ENCODE measurements around the gene DLG2.

Gene DLG2

GRCh38 chr11:84645988-84646694 lies 981.0 kb downstream of the DLG2 start:
- DNase-seq (ENCODE audit: low spot score), result no peak

GRCh38 chr11:84642500-84642899 lies 984.6 kb downstream of the DLG2 start:
- no peak for DNase-seq (ENCODE audit: low spot score)

DNA sequence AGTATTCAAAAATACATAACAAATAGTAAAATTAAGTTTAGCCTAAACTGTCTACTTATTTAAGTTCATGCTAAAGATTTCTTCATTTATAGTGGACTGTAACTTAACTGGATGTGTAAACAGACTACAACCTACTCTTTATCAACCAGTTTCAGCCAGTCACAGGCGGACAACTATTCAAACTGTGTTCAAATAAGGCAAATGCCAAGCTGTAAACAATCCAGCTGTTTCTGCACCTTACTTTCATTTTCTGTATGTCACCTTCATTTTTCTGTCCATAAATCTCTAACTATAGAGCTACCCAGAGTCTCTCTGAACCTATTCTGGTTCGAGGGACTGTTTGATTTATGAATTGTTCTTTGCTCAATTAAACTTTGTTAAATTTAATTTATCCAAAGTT lies 992.8 kb downstream of the DLG2 start:
- DNase-seq (ENCODE audit: low spot score), result no peak

DNA sequence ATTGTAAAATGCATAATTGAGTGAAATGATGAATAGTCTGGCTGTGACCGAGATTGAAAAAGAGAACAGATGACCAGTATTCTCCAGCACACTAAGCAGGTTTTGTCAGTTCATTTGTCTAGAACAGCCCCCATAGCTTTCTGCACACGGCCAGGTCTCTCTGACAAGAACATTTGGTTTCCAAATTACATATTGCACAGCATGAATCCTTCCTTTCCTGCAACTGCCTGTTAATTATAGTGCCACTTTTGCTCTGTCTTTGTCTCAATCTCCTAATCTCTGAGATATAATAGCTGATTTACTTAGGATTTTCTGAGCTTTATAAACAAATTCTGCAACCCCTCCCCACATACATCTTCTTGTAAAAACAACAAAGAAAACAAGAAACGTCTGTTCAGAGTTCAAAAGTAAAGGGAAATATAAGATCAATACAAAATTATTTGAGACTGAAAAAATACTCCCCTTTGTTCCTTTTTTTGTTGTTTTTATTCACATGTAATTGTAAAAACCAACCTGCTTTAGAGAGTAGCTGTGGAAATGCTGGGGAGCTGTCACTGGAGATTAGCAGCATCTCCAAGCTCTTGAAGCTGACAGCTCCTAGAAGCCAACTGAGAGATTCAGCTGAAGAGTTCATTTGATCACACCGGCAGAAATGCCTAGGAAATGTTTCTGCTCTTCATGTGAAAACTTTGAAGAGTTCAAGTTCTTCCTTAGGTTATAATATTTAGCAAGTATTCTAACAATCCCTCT lies 998.1 kb downstream of the DLG2 start:
- no peak for DNase-seq (ENCODE audit: low spot score)

- DNase-seq (ENCODE audit: low spot score), result no peak
Observed at GRCh38 chr11:84626256-84626655, 1000.9 kb downstream of the DLG2 start.

GRCh38 chr11:84612645-84613044 lies 1014.5 kb downstream of the DLG2 start:
- DNase-seq (ENCODE audit: low spot score), result no peak

GRCh38 chr11:84608837-84609196 lies 1018.3 kb downstream of the DLG2 start:
- no peak for DNase-seq (ENCODE audit: low spot score)

- no peak for DNase-seq (ENCODE audit: low spot score)
Observed at GRCh38 chr11:84607975-84608836, 1018.9 kb downstream of the DLG2 start.

GRCh38 chr11:84594602-84595001 lies 1032.5 kb downstream of the DLG2 start:
- DNase-seq (ENCODE audit: low spot score), result no peak

DNA sequence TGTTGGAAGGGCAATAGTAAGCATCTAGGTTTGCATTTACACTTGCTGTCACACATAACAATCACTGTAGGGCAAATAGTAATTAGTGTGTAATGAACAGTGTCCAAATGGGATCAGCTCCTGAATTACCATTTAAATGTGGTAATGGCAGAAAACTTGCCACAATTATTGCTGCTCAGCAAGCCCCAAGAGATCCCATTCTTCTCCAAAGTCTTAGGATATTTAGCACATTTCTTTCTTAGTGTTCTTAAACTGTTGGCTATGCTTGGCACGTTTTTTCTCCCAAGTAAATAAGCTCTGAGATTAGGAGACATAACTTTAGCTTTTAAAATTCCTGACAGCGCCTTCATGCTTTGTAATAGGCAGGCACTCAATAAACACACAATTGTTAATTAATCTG lies 1037.0 kb downstream of the DLG2 start:
- no peak for DNase-seq (ENCODE audit: low spot score)

- DNase-seq (ENCODE audit: low spot score), result no peak
Observed at GRCh38 chr11:84588131-84588829, 1038.9 kb downstream of the DLG2 start.

DNA sequence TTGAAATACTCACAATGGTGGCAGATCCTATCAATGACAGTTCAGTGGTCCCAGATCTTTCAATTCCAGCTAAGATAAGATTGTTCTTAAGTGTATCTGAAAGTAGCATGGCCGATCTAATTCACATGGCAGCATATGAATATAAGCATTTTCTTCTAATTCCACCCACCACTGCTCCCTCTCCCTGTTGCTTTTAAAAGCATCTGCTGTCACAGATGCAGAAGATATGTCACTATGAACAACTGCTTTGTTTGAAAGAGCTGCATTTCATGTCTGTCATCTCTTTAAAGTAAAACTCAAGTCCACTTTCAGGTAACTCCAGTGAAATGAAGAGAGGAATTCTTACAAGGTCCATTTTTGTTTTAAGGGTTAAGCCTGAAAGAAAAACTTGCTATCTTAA lies 1044.0 kb downstream of the DLG2 start:
- no peak for DNase-seq (ENCODE audit: low spot score)

DNA sequence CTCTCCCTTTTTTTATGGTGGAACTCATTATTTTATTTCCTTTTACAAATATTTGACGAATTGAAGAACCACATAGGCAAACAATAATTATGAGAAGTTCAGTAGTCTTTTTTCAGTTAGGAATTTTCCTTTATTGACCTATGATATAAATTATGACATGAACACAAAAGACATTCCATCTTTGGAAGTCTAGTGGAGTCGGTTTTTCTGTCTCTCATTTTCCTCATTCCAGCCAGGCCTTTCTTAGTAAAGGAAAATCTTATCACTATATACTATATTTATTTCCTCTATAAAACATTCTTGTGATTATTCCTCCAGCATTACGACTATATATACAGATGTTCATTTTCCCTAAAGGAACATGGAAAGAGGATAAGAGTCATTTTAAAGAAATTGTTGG lies 1046.1 kb downstream of the DLG2 start:
- DNase-seq (ENCODE audit: low spot score), result no peak

DNA sequence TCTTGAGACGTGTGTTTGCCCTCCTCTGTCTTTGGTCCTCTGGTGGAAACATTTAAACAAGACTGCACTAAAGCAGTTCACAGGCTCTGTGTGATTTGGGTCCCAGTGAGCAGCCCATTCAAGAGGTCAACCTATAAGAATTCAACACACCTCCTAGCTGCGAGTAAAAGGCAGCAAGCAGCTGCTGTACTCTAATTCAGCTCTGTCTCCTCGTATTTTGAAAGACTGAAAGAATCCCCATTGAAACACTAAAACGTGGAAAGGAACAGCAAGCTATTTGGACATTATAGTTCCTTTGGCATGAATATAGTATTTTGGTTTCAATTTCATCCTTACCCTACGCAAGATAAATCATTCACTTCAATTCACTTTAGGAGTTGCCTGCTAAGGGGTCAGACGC lies 1046.7 kb downstream of the DLG2 start:
- DNase-seq (ENCODE audit: low spot score), result no peak

DNA sequence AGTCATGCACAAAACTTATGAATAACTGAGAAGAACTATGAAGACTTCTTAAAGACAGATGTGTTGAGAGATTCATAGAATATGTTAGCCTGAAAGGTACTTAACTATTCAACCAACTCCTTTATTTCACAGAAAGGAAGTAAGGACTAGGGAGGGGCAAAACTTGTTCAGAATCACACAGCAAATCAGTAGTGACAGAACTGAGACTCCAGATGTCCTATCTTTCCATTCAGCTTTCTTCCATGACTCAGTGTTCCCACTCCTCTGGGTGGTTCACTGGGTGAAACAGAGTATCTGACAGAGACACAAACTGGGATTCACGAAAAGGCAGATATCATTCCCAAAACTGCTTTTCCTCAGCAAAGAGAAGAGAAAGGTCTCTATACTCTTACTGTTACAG lies 1053.3 kb downstream of the DLG2 start:
- no peak for DNase-seq (ENCODE audit: low spot score)

- no peak for DNase-seq (ENCODE audit: low spot score)
Observed at GRCh38 chr11:84566671-84567070, 1060.5 kb downstream of the DLG2 start.

- DNase-seq (ENCODE audit: low spot score), result no peak
Observed at GRCh38 chr11:84564867-84565184, 1062.3 kb downstream of the DLG2 start.

DNA sequence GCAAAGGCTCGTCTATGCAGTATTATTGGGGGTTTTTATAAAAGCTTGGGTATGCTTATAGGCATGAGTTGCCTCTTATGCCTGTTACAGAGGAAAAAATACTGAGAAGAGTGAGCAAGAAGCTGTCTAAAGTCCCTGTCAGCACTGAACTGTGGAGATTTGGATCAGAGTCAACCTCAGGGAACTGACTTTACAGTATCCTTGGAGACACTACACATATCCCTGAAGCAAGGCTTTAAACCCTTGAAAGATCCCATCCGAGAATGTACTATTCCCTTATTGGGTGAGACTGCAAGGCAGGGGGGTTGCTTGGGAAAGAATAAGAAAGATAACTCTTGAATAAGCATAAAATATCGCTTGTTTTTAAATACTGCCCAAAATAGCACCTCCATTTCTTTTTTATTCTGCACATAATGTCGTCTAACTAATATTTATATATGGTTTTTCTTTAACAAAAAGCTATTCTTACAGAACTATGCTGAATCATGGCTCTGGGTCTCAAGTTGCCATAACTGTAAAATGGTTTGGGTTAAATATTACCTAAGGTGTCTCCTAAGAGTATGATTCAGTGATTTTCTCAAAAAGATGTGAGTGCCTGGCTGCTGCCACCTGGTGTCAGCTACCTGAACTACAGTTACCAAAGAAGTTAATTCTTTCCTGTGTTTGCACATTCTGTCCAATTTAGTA lies 1062.8 kb downstream of the DLG2 start:
- peak; percentile 48 for DNase-seq (ENCODE audit: low spot score)

GRCh38 chr11:84563356-84563755 lies 1063.8 kb downstream of the DLG2 start:
- no peak for DNase-seq (ENCODE audit: low spot score)

- no peak for DNase-seq (ENCODE audit: low spot score)
Observed at GRCh38 chr11:84560206-84560605, 1066.9 kb downstream of the DLG2 start.

DNA sequence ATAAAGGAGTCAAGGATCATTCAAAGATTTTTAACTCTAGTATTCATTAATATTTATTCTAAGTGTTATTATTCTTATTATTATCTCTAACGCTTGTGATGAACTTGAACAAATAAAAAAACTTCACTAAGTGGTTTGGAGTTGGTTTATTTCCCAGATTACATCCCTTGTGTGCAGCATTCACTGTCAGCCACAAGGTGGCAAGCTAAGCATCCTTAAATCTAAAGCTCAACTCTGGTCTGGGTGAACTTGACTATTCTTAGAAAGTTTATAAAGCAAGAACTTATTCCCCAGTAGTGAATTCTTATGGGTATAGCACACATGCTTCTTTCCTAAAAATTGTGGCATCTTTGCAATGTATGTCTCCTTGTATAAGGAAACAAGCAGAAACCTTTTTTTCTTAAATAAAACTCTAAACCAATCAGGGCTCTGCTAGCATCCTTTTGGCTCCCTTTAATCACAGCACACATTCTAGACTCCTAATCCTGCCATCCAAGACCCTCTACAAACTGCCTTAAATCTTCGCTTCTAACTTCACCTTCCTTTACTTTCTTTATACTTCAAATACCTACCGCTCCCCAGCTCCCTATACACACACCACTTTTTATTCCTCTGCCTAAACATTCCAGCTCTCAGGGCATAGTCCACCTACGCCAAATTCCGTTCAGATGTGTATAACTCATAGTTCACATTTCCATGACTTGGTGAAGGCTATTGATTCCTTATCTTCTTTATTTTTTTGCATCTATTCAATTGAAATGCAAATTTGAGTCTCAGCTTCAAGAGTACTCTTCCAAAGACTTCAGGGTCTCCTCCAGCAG lies 1068.8 kb downstream of the DLG2 start:
- peak; percentile 50 for DNase-seq (ENCODE audit: low spot score)

Data from D341Med (cell line).